A673 (cell line): ENCODE data around the gene KIF5A. TPM values are rescaled to one million over a fixed set of nuclear protein-coding genes. Genes with fewer than 3 reads are reported as not detected.

Experiments used
- BruUV-seq: library from RNA; stranded (reverse); fragments of 400-500 nt; replicated peaks from 2 replicates; lab custom pipeline; 2021; lab: Mats Ljungman, UMichigan
- CTCF ChIA-PET: fragments of 300-600 bp; sonication (Branson Sonifier 250); formaldehyde crosslinking; loops from one replicate; lab custom pipeline; 2022; ENCODE audit warnings: antibody characterized with exemption; lab: Charles Lee
- POLR2A ChIA-PET: fragments of 300-600 bp; sonication (Branson Sonifier 250); formaldehyde crosslinking; loops from one replicate; lab custom pipeline; 2022; ENCODE audit warnings: antibody characterized with exemption; ENCODE audit not compliant: low non-redundant PET; lab: Charles Lee
- DNase-seq: peaks from one replicate; pipeline ENCODE4 v3.0.0-alpha.2; 2015; ENCODE audit warnings: low spot score
- H3K27ac ChIP-seq: fragments of 200-600 bp; sonication (generic); 2 replicates; pipeline ENCODE4 v1.5.1; 2016; ENCODE audit warnings: mixed run types, low read depth, mild to moderate bottlenecking, mixed read lengths, antibody characterized with exemption, low read length; ENCODE audit not compliant: poor library complexity, severe bottlenecking
- H3K27me3 ChIP-seq: fragments of 200-600 bp; sonication (generic); replicated peaks from 2 replicates; pipeline ENCODE4 v1.6.1; 2017; ENCODE audit warnings: mixed run types, low read depth, mild to moderate bottlenecking, mixed read lengths, antibody characterized with exemption, low read length; ENCODE audit not compliant: insufficient read depth, poor library complexity
- H3K36me3 ChIP-seq: fragments of 200-600 bp; sonication (generic); 2 replicates; pipeline ENCODE4 v1.6.1; 2016; ENCODE audit warnings: mixed run types, mild to moderate bottlenecking, mixed read lengths, antibody characterized with exemption, low read length; ENCODE audit not compliant: insufficient read depth, poor library complexity, severe bottlenecking
- H3K4me1 ChIP-seq: fragments of 200-600 bp; sonication (generic); 2 replicates; pipeline ENCODE4 v1.6.1; 2017; ENCODE audit warnings: mixed run types, mild to moderate bottlenecking, mixed read lengths, antibody characterized with exemption, low read length; ENCODE audit not compliant: insufficient read depth, poor library complexity, severe bottlenecking
- H3K4me3 ChIP-seq: fragments of 200-600 bp; sonication (generic); 2 replicates; pipeline ENCODE4 v1.5.1; 2016; ENCODE audit warnings: low read depth, mixed run types, mild to moderate bottlenecking, mixed read lengths, low read length; ENCODE audit not compliant: poor library complexity, severe bottlenecking
- H3K9me3 ChIP-seq: fragments of 200-600 bp; sonication (generic); 2 replicates; pipeline ENCODE4 v1.6.1; 2016; ENCODE audit warnings: mixed run types, low read depth, mild to moderate bottlenecking, mixed read lengths, antibody characterized with exemption, low read length; ENCODE audit not compliant: poor library complexity, severe bottlenecking
- CTCF ChIP-seq: fragments of 300-800, 200-600 bp; sonication (generic); conservative IDR thresholded peaks from 2 replicates; pipeline ENCODE4 v1.5.1; 2017; ENCODE audit warnings: low read depth, mild to moderate bottlenecking, antibody characterized with exemption, low read length, moderate library complexity, mixed read lengths
- EZH2 ChIP-seq: fragments of 200-600 bp; sonication (generic); IDR thresholded peaks from 2 replicates; pipeline ENCODE4 v1.6.1; 2017; ENCODE audit warnings: borderline replicate concordance, low read depth, mild to moderate bottlenecking, mixed read lengths, antibody characterized with exemption, low read length; ENCODE audit not compliant: poor library complexity, severe bottlenecking
- intact Hi-C: fragments of 100-400 bp; cut with micrococcal nuclease; formaldehyde crosslinking; loops from one replicate; pipeline ENCODE4 v1.10.0; 2022; ENCODE audit not compliant: unreplicated experiment
- total RNA-seq: library from RNA; stranded (reverse); gene quantifications from 2 replicates; pipeline ENCODE4 v1.2.3, GENCODE V29; 2021

KIF5A gene
- total RNA-seq, 1 experiment from 2014 or later, result 2.1 TPM

- Histone ChIP-seq H3K4me1 (peaks cover 18% of the 10 kb centered on the region), H3K27me3 (no peaks in the 10 kb centered on the region), H3K4me3 (no peak overlapping the region), H3K36me3 (peaks cover 6% of the 10 kb centered on the region), H3K27ac (no peak overlapping the region), H3K9me3 (no peaks in the 10 kb centered on the region)
- POLR2A ChIA-PET, result no interaction called here
- intact Hi-C loops, result no loop called here
- CTCF ChIA-PET, result no interaction called here
- DNase-seq, result no peak
- TF ChIP-seq EZH2 (no peak), CTCF (no peak)
- no TSS peak for BruUV-seq
These were observed 57.0 kb downstream of the KIF5A start for GRCh38 chr12:57606821-57607220.

GRCh38 chr12:57607958-57608663 is 58.3 kb downstream of the KIF5A start:
- intact Hi-C loops, result no loop called here
- CTCF ChIA-PET, result interaction anchor here (0.6 to 0.7 kb wide), 2 partner anchors 25 to 149 kb away, joined by 4 read pairs; no protein-coding TSS in a partner anchor

GRCh38 chr12:57609101-57609780 is 59.4 kb downstream of the KIF5A start:
- H3K4me3 ChIP-seq, result no peak overlapping the region
- ChIA-PET POLR2A (interaction anchor here (0.7 kb wide), 1 partner anchor 67 kb away, joined by 4 read pairs; no protein-coding TSS in a partner anchor), CTCF (interaction anchor here (1.2 kb wide), 1 partner anchor 24 kb away, joined by 4 read pairs; no protein-coding TSS in a partner anchor)
- no peak for TF ChIP-seq EZH2
- TF ChIP-seq CTCF, result no peak
- peaks cover 19% of the 10 kb centered on the region for H3K4me1 ChIP-seq
- no peak overlapping the region for H3K27ac ChIP-seq
- BruUV-seq, result no TSS peak
- DNase-seq, result no peak
- no peaks in the 10 kb centered on the region for H3K9me3 ChIP-seq
- intact Hi-C loops, result no loop called here
- peaks cover 3% of the 10 kb centered on the region for H3K36me3 ChIP-seq
- no peaks in the 10 kb centered on the region for H3K27me3 ChIP-seq

More at GRCh38 chr12:57607958-57608663, 58.3 kb downstream of the KIF5A start:
- Histone ChIP-seq H3K9me3 (no peaks in the 10 kb centered on the region), H3K4me3 (no peak overlapping the region), H3K27ac (no peak overlapping the region), H3K27me3 (no peaks in the 10 kb centered on the region), H3K4me1 (peaks cover 23% of the 10 kb centered on the region), H3K36me3 (peaks cover 3% of the 10 kb centered on the region)
- DNase-seq, result no peak
- POLR2A ChIA-PET, result no interaction called here
- TF ChIP-seq EZH2, result no peak
- TF ChIP-seq CTCF, result no peak
- no TSS peak for BruUV-seq
